ENCODE data around the gene SLC34A3.
"Not testable (repeated sequence)": the region's sequence is repeated elsewhere in the genome, so short reads cannot be mapped to it uniquely, and the experiment has no call there.

DNA sequence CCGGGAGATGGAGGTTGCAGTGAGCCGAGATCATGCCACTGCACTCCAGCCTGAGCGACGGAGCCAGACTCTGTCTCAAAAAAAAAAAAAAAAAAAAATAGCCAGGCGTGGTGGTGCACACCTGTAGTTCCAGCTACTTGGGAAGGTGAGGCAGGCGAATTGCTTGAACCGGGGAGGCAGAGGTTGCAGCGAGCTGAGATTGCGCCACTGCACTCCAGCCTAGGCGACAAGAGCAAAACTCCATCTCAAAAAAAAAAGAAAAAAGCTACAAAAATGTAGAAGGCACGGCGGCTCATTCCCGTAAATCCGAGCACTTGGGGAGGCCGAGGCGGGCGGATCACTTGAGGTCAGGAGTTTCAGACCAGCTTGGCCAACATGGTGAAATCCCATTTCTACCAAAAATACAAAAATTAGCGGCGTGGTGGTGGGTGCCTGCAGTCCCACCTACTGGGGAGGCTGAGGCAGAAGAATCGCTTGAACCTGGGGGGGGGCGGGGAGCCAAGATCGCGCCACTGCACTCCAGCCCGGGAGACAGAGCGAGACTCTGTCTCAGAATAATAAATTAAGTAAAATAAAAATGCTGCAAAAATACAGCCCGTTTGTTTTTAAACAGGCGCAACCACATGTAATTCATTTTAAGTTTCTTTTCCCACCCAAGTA lies 9.0 kb downstream of the SLC34A3 start:
- TF ChIP-seq CTCF (IDR thresholded peaks at IDR 0.05; ENCODE audit: low read length); EZH2 (optimal IDR thresholded peaks at IDR 0.05; ENCODE audit: low read depth, low read length); EZH2phosphoT487 (IDR thresholded peaks at IDR 0.05; ENCODE audit: low read length): not testable (repeated sequence)

Measured in MM.1S (cell line).